Measurements from ENCODE around the gene ECHS1.

Gene ECHS1

DNA sequence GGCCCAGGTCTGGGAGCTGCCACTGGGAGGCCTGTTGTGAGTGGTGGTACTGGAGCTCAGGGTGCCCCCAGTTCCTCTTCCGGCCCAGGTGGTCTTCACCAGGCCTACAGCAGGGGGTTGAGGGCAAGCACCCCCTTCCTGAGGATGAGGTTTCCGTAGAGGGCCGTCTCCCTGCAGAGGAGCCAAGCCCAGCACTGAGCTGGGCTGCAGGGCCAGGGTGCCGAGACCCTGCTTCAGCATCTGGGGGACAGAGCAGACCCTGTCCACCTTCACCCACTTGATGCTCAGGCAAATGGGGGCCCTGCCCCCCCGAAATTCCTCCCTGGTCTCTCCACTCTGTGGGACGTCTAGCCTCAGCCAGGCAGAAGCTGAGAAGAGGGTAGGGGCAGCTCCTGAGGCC is 17.9 kb downstream of the ECHS1 start:
- no peak for DNase-seq (ENCODE audit: low spot score in 2 of 2)
- Histone ChIP-seq H3K27me3 (ENCODE audit: low read depth) (no peaks in the 10 kb centered on the region), H3K36me3 (replicated peaks) (peaks cover 13% of the 10 kb centered on the region), H3K9me3 (no peaks in the 10 kb centered on the region), H3K4me1 (peaks cover 7% of the 10 kb centered on the region), H3K4me3 (no peak overlapping the region)
- in situ Hi-C loops (cut with MboI; ENCODE audit: low sequenced_read_pairs) = no loop called here

DNA sequence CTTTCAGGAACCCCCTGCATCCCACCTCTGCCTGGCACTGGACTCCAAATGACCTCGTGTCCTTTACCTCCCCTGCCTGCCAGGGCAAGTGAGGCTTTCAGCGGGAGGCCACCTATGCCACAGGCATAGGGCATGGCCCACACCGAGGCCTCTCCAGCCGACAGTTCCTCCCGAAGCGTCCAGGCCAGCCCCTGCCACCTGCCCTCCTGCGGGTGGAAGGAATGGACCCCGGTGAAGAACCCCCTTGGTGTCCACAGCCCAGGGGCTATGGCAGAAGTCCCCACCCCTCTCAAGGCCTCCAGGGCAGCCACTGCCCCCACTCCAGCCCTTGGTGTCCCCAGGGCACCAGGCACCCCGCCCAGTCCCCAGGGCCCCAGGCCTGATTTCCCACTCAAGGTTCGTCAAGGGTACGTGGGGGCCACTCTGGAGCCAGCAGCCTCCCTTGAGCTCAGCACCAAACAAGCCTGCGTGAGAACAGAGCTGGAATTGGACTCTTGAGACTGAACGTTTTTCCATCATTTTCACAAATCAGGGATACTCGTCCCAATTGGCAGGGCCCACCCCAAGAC is 18.4 kb downstream of the ECHS1 start:
- no peak for DNase-seq (ENCODE audit: low spot score in 2 of 2)
- in situ Hi-C loops (cut with MboI; ENCODE audit: low sequenced_read_pairs) = no loop called here
- H3K36me3 ChIP-seq (replicated peaks) = peaks cover 13% of the 10 kb centered on the region
- peaks cover 7% of the 10 kb centered on the region for H3K4me1 ChIP-seq
- no peaks in the 10 kb centered on the region for H3K9me3 ChIP-seq
- no peak overlapping the region for H3K4me3 ChIP-seq
- H3K27me3 ChIP-seq (ENCODE audit: low read depth) = no peaks in the 10 kb centered on the region

DNA sequence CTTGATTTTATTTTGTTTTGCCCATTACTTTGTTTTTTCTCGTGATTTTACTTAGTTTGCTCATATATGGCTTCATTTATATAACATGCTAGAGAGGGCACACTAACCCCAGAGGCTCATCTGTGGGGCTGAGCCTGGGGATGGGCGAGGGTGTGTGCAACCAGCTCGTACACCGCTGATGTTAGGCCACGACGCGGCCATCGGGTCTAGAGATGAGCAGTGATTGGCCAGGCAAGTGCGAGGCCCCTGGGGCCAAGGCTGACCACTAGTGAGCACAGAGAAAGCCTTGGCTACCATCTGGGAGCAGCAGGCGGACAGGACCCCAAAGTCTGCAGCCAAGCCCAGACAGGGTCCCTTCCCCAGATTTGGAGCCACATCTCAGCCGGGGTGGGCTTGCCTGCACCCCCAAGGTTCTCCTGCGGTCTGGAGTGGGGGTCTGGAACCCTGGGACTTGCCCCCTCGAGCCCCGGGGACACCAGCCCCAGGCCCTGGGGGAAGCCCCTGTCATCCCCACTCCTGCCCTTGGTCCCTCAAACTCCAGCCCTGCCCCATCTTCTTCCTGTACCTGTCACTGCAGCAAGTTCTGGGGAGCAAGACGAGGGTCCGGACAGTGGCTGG is 19.1 kb downstream of the ECHS1 start:
- no peak for DNase-seq (ENCODE audit: low spot score in 2 of 2)
- Histone ChIP-seq H3K4me3 (no peak overlapping the region), H3K4me1 (peaks cover 7% of the 10 kb centered on the region), H3K9me3 (no peaks in the 10 kb centered on the region), H3K36me3 (replicated peaks) (peaks cover 13% of the 10 kb centered on the region), H3K27me3 (ENCODE audit: low read depth) (no peaks in the 10 kb centered on the region)
- in situ Hi-C loops (cut with MboI; ENCODE audit: low sequenced_read_pairs) = no loop called here

DNA sequence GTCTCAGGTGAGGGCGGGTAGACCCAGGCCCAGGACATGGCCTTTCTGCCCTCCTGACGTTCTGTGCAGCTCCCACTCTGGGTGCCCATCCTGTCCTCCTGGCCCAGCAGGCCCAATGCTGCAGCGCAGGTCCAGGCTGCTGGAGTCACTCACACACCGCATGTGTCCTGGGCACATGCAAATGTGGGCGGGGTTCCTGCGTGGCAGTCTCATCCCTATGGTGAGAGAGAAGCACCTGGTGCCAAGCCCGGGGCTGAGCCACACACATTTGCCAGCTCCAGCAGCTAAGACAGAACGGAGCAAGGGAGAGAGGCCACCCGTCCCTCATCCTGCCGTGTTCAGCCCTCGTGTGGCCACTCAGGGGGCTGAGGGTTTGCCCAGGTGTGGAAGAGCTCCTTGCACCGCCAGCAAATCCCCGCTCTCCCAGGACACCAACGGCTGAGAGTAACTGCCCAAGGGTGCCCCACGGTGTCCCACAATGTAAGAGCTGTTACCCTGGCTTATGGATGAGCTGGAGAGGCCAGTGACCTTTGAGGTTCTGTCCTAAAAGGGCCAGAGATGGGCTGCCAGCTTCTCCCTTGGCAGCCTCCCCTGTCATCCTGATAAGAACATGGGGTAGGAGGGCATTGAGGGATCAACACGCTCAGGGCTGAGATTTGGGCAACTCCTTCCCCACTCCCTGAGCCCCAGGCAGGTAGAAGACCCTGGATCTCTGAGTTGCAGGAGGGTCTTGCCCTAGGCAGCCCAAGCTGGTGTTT is 19.8 kb downstream of the ECHS1 start:
- no peak for DNase-seq (ENCODE audit: low spot score in 2 of 2)
- in situ Hi-C loops (cut with MboI; ENCODE audit: low sequenced_read_pairs) = no loop called here

DNA sequence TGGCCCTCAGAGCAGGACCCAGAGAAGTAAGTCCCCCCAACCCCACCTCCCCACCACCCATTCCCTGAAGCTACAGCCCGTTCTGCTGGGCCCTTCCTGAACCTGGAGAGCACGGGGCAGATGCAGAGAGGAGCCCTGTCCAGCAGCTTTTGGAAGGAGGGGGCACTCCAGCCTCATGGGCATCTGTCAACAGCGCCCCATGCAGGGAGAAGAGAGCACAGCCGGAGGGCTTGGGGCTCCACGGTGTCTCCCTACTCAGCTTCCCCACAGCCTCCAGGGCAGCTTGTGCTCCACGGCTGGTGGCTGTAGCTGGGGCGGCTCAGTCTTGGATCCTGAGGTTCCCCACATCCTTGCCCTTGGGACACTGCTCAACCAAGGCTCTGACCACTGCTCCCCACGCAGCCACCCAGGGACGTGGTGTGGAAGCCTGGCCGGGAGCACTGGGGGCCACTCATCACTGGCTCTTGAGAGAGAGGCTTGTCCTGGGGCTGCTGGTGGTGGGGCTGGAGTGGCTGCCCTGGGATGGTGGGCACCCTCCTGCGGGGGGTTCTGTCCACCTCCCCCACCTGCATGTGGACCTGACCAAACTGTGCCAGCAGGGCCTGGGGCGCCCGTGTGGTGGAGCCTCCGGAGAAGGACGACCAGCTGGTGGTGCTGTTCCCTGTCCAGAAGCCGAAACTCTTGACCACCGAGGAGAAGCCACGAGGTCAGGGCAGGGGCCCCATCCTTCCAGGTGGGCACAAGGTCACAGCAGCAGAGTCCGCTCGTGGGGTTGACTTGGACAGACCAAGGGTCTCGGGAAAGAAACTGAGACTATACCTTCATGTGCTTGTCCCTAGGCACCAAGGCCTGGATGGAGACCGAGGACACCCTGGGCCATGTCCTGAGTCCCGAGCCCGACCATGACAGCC is 21.5 kb downstream of the ECHS1 start:
- peaks cover 5% of the 10 kb centered on the region for H3K4me1 ChIP-seq
- DNase-seq (ENCODE audit: low spot score in 2 of 2) = no peak

More for the DNA sequence above, 19.8 kb downstream of the ECHS1 start:
- no peaks in the 10 kb centered on the region for H3K9me3 ChIP-seq
- H3K27me3 ChIP-seq (ENCODE audit: low read depth) = no peaks in the 10 kb centered on the region
- H3K36me3 ChIP-seq (replicated peaks) = peaks cover 13% of the 10 kb centered on the region
- no peak overlapping the region for H3K4me3 ChIP-seq
- H3K4me1 ChIP-seq = peaks cover 7% of the 10 kb centered on the region

DNA sequence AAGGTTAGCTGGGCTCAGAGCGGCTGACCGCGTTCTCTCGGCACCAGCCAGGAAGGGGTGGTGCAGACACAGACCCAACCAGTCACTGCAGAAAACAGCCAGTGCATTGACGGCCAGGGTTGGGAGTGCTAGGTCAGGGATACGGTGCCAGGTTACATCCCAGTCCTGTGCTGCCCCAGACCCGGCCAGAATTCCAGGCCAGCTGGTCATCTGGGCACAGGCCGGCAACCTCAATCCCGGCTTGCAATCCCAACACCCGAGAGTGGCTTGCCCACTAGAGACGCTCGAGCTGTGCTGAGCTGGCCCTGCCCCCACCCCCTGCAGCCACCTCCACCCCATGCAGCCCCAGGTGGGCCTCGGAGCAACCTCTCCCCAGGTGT is 22.2 kb downstream of the ECHS1 start:
- in situ Hi-C loops (cut with MboI; ENCODE audit: low sequenced_read_pairs) = no loop called here
- no peaks in the 10 kb centered on the region for H3K27me3 ChIP-seq (ENCODE audit: low read depth)
- no peak for DNase-seq (ENCODE audit: low spot score in 2 of 2)
- H3K9me3 ChIP-seq = no peaks in the 10 kb centered on the region
- no peaks in the 10 kb centered on the region for H3K4me1 ChIP-seq
- no peak overlapping the region for H3K4me3 ChIP-seq
- peaks cover 6% of the 10 kb centered on the region for H3K36me3 ChIP-seq (replicated peaks)

More for the DNA sequence above, 21.5 kb downstream of the ECHS1 start:
- Histone ChIP-seq H3K9me3 (no peaks in the 10 kb centered on the region), H3K27me3 (ENCODE audit: low read depth) (no peaks in the 10 kb centered on the region), H3K36me3 (replicated peaks) (peaks cover 13% of the 10 kb centered on the region), H3K4me3 (no peak overlapping the region)
- in situ Hi-C loops (cut with MboI; ENCODE audit: low sequenced_read_pairs) = no loop called here

DNA sequence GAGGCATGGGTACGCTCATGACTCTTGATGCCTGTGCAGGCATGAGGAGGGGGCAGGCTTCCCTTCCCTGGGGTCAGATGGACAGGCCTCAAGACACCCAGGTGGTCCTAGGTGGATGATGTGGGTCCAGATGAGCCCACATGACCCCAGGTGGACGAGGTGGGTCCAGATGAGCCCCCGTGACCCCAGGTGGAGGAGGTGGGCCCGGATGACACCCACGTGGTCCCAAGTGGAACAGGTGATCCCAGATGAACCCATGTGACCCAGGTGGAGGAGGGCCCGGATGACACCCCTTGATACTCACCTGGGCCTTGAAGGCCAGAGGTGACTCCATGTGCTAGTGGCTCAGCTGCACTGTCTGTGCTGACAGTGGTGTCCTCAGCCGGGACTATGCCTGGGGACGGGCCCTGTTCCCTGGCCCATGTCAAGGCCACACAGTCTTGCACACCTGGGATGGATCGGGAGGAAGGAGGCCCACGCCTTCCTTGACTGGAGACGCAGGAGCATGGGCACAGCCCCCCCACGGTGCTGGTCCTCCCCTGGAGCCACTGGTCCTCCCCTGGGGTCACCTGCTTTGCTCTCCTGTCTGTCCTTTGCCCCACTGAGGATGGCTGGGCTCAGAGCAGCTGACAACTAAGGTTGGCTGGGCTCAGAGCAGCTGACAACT is 22.7 kb downstream of the ECHS1 start:
- no peak for DNase-seq (ENCODE audit: low spot score in 2 of 2)
- Histone ChIP-seq H3K36me3 (replicated peaks) (peaks cover under 1% of the 10 kb centered on the region), H3K27me3 (ENCODE audit: low read depth) (no peaks in the 10 kb centered on the region), H3K9me3 (no peaks in the 10 kb centered on the region), H3K4me3 (no peak overlapping the region), H3K4me1 (no peaks in the 10 kb centered on the region)
- in situ Hi-C loops (cut with MboI; ENCODE audit: low sequenced_read_pairs) = no loop called here

DNA sequence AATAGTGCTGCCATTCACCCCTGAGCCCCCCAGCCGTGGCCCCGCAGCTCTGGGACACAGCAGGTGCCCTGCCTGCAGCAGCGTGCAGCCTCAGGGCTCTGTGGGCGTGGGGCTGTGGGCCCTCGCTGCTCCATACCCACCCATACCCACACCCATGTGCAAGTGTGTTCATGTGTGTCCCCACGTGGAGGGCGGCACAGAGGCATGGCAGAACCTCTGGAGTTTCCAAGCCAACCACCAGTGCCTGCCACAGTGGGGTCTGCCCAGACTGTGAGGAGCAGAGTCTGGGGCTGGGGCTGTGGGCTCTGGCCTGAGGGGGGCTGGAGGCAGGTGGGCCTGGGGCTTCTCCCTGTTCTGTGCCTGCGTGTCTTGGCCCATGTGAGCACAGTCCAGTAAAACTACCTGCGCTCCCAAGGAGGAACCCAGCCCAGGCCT is 23.6 kb downstream of the ECHS1 start:
- in situ Hi-C loops (cut with MboI; ENCODE audit: low sequenced_read_pairs) = no loop called here
- no peak overlapping the region for H3K4me3 ChIP-seq
- DNase-seq (ENCODE audit: low spot score in 2 of 2) = no peak
- H3K4me1 ChIP-seq = no peaks in the 10 kb centered on the region
- no peaks in the 10 kb centered on the region for H3K36me3 ChIP-seq (replicated peaks)
- no peaks in the 10 kb centered on the region for H3K27me3 ChIP-seq (ENCODE audit: low read depth)
- no peaks in the 10 kb centered on the region; the same call in 1 of the 2 replicates for H3K9me3 ChIP-seq

DNA sequence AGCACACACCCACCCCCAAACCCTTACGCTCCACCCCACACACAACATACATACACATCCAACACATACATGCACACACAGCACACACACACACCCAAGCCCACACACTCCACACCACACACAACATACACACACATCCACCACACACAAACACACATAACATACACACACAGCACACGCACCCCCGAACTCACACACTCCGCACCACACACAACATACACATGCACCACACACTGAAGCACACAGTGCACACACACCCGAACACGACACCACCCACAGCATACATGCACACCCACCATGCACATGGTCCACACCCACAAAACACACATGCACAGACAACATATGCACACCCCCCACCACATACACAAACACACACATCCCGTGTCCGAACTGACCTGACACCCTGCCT is 24.0 kb downstream of the ECHS1 start:
- in situ Hi-C loops (cut with MboI; ENCODE audit: low sequenced_read_pairs) = no loop called here
- Histone ChIP-seq H3K27me3 (ENCODE audit: low read depth) (no peaks in the 10 kb centered on the region), H3K4me1 (no peaks in the 10 kb centered on the region), H3K36me3 (replicated peaks) (no peaks in the 10 kb centered on the region), H3K9me3 (no peaks in the 10 kb centered on the region; the same call in 1 of the 2 replicates), H3K4me3 (no peak overlapping the region)
- no peak for DNase-seq (ENCODE audit: low spot score in 2 of 2)

DNA sequence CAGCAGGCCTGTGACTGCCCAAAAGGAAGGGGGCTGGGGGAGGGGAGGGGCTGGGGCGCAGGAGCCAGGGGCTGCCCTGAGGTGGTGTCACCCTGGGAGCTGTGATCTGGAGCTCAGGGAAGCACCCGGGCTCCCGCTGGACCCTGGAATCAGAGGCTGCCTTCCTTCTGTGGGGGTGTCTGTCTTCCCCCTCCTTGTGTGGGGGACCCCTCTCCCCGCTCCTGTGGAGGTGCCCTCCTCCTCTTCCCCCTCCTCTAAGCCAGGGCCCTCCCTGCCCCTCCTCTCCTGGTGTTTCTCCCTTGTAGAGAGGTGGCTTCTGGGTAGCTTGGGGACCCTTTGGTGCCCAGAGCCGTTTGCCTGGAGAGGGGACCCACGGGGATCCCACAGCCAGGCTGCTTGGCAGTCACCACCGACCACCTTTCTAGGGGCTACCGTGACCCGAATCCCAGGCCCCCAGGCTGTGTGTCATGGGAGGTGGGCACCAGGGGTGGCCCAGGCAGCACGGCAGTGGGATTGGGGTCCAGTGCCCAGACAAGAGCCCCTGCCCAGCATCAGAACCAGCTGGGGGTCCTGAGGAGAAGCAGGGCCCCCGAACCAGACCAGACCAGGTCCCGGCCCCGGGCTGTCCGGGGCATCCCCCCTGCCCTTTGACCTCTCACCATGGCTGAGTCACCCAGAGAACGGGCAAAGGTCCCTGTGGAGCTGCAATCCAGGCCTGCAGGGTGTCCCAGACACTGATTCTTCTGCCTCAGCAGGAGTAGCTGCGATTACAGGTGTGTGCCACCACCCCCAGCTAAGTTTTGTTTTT is 25.2 kb downstream of the ECHS1 start:
- no peaks in the 10 kb centered on the region for H3K27me3 ChIP-seq (ENCODE audit: low read depth)
- H3K4me3 ChIP-seq = no peak overlapping the region
- DNase-seq (ENCODE audit: low spot score in 2 of 2) = no peak
- H3K4me1 ChIP-seq = no peaks in the 10 kb centered on the region
- no peaks in the 10 kb centered on the region; the same call in 1 of the 2 replicates for H3K9me3 ChIP-seq
- H3K36me3 ChIP-seq (replicated peaks) = no peaks in the 10 kb centered on the region
- in situ Hi-C loops (cut with MboI; ENCODE audit: low sequenced_read_pairs) = no loop called here

DNA sequence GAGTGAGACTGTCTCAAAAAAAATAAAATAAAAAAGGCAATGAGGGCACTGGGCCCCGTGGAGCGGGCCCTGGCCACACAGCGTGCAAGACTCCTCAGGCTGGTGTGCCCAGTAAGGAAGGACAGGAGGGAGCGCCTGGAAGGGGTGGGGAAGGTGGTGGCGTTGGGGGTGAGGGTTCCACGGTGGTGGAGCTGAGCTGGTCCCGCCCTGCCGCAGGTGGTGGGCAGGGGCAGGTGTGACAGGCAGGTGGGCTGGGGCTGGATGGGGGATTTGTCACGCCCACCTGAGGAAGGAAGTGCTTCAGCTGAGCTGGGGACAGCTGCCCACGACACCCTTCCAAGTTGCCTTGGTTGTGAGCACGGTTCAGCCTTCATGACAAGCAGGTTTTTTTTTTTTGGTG is 26.7 kb downstream of the ECHS1 start:
- Histone ChIP-seq H3K4me3 (no peak overlapping the region), H3K36me3 (replicated peaks) (no peaks in the 10 kb centered on the region), H3K9me3 (no peaks in the 10 kb centered on the region; the same call in 1 of the 2 replicates), H3K4me1 (no peaks in the 10 kb centered on the region), H3K27me3 (ENCODE audit: low read depth) (no peaks in the 10 kb centered on the region)
- in situ Hi-C loops (cut with MboI; ENCODE audit: low sequenced_read_pairs) = no loop called here
- DNase-seq (ENCODE audit: low spot score in 2 of 2) = no peak

DNA sequence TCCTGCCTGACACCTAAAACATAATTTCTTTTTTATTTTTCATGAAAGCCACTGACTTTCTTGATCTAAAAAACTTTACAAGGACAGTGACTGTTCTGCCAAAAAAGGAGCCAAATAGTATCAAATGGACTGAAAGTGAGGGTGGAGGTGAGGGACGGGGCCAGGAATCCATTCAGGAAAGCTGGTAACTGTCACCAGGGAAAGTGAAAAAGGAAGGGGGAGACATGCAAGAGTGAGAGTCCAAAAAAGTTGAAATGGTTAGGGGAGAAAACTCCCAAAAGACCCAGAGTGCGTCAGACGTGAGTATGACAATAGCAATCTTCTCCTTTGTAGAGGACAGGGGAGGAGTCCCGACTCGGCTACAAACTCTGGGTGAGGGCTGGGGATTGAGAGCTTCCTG is 28.9 kb downstream of the ECHS1 start:
- in situ Hi-C loops (cut with MboI; ENCODE audit: low sequenced_read_pairs) = no loop called here
- H3K4me1 ChIP-seq = no peaks in the 10 kb centered on the region
- no peaks in the 10 kb centered on the region; the same call in 1 of the 2 replicates for H3K9me3 ChIP-seq
- no peaks in the 10 kb centered on the region for H3K36me3 ChIP-seq (replicated peaks)
- no peaks in the 10 kb centered on the region for H3K27me3 ChIP-seq (ENCODE audit: low read depth)
- no peak for DNase-seq (ENCODE audit: low spot score in 2 of 2)
- H3K4me3 ChIP-seq = no peak overlapping the region
